DND-41 (cell line): ENCODE results near the gene PATL1.
"Not testable (repeated sequence)": the region's sequence is repeated elsewhere in the genome, so short reads cannot be mapped to it uniquely, and the experiment has no call there.

ENCODE experiments used
- ATAC-seq: fragments of 200-7000 bp; cut with Tn5 transposase; 3 replicates; pipeline ENCODE4 v1.9.1; 2021; ENCODE audit warnings: low read depth; ENCODE audit not compliant: insufficient read depth
- DNase-seq: peaks from one replicate; pipeline ENCODE4 v3.0.0-alpha.2; 2020
- H2AFZ ChIP-seq: 2 replicates; pipeline ENCODE4 v1.6.0; 2012; ENCODE audit warnings: low read depth, low read length
- H3K27ac ChIP-seq: 2 replicates; pipeline ENCODE4 v1.5.1; 2012; ENCODE audit warnings: low read length, inconsistent platforms
- H3K27me3 ChIP-seq: fragments of 200-600 bp; sonication (generic); 2 replicates; pipeline ENCODE4 v1.6.0; 2012; ENCODE audit warnings: low read length, mild to moderate bottlenecking, inconsistent platforms; ENCODE audit not compliant: insufficient read depth, poor library complexity
- H3K36me3 ChIP-seq: 2 replicates; pipeline ENCODE4 v1.5.1; 2012; ENCODE audit warnings: low read length, inconsistent platforms; ENCODE audit not compliant: insufficient read depth
- H3K4me1 ChIP-seq: 2 replicates; pipeline ENCODE4 v1.5.1; 2012; ENCODE audit warnings: mild to moderate bottlenecking, low read length; ENCODE audit not compliant: insufficient read depth
- H3K4me2 ChIP-seq: 2 replicates; pipeline ENCODE4 v1.6.0; 2012; ENCODE audit warnings: mild to moderate bottlenecking, moderate library complexity, low read length, inconsistent platforms; ENCODE audit not compliant: insufficient read depth
- H3K4me3 ChIP-seq, 2 experiments: fragments of 200-600 bp in 1 of 2; shearing (Covaris generic) in 1 of 2; 2 replicates each; pipeline ENCODE4 v1.5.1; 2012 to 2016; ENCODE audit warnings: inconsistent platforms in 2 of 2, low read length in 2 of 2, mild to moderate bottlenecking in 2 of 2, low read depth in 1 of 2, moderate library complexity in 1 of 2
- H3K79me2 ChIP-seq: 2 replicates; pipeline ENCODE4 v1.6.0; 2012; ENCODE audit warnings: low read length, inconsistent platforms; ENCODE audit not compliant: insufficient read depth
- H3K9ac ChIP-seq: 2 replicates; pipeline ENCODE4 v1.6.0; 2012; ENCODE audit warnings: low read depth, mild to moderate bottlenecking, inconsistent platforms, low read length, moderate library complexity
- H3K9me3 ChIP-seq: 2 replicates; pipeline ENCODE4 v1.5.1; 2012; ENCODE audit warnings: low read length, moderate library complexity, mild to moderate bottlenecking, inconsistent platforms; ENCODE audit not compliant: insufficient read depth, severe bottlenecking
- H4K20me1 ChIP-seq: 2 replicates; pipeline ENCODE4 v1.6.0; 2012; ENCODE audit warnings: low read length; ENCODE audit not compliant: insufficient read depth
- EZH2 ChIP-seq: IDR thresholded peaks from 3 replicates; pipeline ENCODE4 v1.6.1; 2012; ENCODE audit warnings: borderline replicate concordance, low read depth, mild to moderate bottlenecking, moderate library complexity, low read length, inconsistent platforms; ENCODE audit not compliant: severe bottlenecking
- TF ChIP-seq, protein P1 (sequence below): IDR thresholded peaks from 2 replicates; pipeline ENCODE4 v1.5.1; 2012; ENCODE audit warnings: borderline replicate concordance, low read length, moderate library complexity, mild to moderate bottlenecking; ENCODE audit not compliant: poor library complexity, severe bottlenecking; ENCODE audit errors: extremely low read depth

Gene PATL1

DNA sequence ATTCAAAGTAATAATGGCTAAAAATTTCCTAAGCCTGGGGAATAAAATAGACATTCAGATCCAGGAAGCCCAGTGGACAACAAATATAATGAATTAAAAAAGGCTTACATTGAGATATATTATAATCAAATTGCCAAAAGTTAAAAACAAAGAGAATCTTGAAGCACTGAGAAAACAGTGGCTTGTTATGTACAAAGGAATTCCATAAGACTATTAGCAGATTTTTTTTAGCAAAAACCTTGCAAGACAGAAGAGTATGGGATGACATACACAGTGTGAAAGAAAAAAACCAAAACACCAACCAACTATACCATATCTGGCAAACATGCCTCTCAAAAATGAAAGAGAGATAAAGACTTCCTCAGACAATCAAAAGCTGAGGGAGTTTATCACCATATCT lies 24.1 kb upstream of the PATL1 start:
- no peak for ATAC-seq
- H4K20me1 ChIP-seq: no peaks in the 10 kb centered on the region
- H3K4me3 ChIP-seq: no peak overlapping the region
- H3K4me1 ChIP-seq: no peaks in the 10 kb centered on the region
- no peaks in the 10 kb centered on the region for H3K79me2 ChIP-seq
- H3K27me3 ChIP-seq: no peaks in the 10 kb centered on the region
- no peak overlapping the region for H2AFZ ChIP-seq
- H3K27ac ChIP-seq: no peak overlapping the region
- TF ChIP-seq, protein P1, sequence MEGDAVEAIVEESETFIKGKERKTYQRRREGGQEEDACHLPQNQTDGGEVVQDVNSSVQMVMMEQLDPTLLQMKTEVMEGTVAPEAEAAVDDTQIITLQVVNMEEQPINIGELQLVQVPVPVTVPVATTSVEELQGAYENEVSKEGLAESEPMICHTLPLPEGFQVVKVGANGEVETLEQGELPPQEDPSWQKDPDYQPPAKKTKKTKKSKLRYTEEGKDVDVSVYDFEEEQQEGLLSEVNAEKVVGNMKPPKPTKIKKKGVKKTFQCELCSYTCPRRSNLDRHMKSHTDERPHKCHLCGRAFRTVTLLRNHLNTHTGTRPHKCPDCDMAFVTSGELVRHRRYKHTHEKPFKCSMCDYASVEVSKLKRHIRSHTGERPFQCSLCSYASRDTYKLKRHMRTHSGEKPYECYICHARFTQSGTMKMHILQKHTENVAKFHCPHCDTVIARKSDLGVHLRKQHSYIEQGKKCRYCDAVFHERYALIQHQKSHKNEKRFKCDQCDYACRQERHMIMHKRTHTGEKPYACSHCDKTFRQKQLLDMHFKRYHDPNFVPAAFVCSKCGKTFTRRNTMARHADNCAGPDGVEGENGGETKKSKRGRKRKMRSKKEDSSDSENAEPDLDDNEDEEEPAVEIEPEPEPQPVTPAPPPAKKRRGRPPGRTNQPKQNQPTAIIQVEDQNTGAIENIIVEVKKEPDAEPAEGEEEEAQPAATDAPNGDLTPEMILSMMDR: no peak
- no peak for TF ChIP-seq EZH2
- no peaks in the 10 kb centered on the region for H3K36me3 ChIP-seq
- H3K4me2 ChIP-seq: no peak overlapping the region
- peaks cover 5% of the 10 kb centered on the region for H3K9me3 ChIP-seq
- no peak overlapping the region for H3K9ac ChIP-seq
- DNase-seq: no peak

DNA sequence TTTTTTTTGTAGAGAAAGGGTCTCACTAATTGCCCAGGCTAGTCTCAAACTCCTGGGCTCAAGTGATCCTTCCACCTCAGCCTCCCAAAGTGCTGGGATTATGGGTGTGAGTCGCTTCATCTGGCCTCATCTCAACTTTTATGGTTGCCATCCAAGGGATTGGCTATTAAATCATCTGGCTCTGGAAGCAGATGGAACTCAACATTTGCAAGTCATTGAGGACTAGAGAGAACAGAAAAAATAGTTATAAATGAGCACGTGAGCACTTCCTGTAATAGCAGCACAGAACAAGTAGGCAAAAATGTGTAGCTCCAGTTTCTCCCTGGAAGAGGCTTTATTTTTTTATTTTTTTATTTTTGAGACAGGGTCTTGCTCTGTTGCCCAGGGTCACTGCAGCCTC lies 22.3 kb upstream of the PATL1 start:
- Histone ChIP-seq H4K20me1 (no peaks in the 10 kb centered on the region), H3K9me3 (peaks cover 5% of the 10 kb centered on the region), H3K4me2 (no peak overlapping the region), H3K36me3 (no peaks in the 10 kb centered on the region), H3K9ac (no peak overlapping the region), H3K27me3 (no peaks in the 10 kb centered on the region), H3K4me1 (no peaks in the 10 kb centered on the region), H2AFZ (no peak overlapping the region), H3K27ac (no peak overlapping the region), H3K4me3 (no peak overlapping the region), H3K79me2 (no peaks in the 10 kb centered on the region)
- TF ChIP-seq, protein P1: no peak
- TF ChIP-seq EZH2: no peak
- ATAC-seq (no peak), DNase-seq (no peak)

DNA sequence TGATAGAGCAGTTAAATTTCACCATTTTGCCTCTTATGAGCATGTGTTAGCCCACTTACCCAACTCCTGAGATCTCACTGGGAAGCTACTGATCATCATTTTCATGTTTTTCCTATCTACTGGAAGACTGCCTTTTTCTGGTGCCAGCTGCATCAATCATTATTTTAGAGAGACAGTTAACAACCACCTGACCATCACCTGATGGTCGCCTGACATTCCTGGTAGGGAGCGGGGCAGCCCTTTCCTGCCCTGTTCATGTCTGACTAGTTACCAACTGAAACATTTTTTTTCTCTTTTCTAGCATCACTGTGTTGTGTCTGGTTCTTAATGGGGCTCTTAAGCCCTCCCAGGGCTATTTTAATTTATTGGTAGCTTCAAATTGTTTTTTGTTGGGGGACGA lies 20.2 kb upstream of the PATL1 start:
- Histone ChIP-seq H3K9ac (no peak overlapping the region), H3K9me3 (peaks cover 5% of the 10 kb centered on the region), H3K27ac (no peak overlapping the region), H3K4me3 (no peak overlapping the region), H4K20me1 (no peaks in the 10 kb centered on the region), H3K4me2 (no peak overlapping the region), H3K4me1 (no peaks in the 10 kb centered on the region), H3K36me3 (no peaks in the 10 kb centered on the region), H3K27me3 (no peaks in the 10 kb centered on the region), H2AFZ (no peak overlapping the region), H3K79me2 (no peaks in the 10 kb centered on the region)
- ATAC-seq: no peak
- no peak for DNase-seq
- TF ChIP-seq, protein P1: no peak
- TF ChIP-seq EZH2: no peak

DNA sequence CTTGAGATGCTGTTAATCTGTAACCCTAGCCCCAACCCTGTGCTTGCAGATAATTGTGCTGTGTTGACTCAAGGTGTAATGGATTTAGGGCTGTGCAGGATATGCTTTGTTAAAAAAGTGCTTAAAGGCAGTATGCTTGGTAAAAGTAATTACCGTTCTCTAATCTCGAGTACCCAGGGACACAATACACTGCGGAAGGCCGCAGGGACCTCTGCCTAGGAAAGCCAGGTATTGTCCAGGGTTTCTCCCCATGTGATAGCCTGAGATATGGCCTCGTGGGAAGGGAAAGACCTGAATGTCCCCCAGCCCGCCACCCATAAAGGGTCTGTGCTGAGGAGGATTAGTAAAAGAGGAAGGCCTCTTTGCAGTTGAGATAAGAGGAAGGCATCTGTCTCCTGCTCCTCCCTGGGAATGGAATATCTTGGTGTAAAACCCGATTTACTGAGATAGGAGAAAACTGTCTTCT lies 12.5 kb upstream of the PATL1 start:
- H3K4me3 ChIP-seq, H3K27me3 ChIP-seq, H3K4me2 ChIP-seq, ATAC-seq, DNase-seq, H4K20me1 ChIP-seq, H3K27ac ChIP-seq, H2AFZ ChIP-seq, H3K9ac ChIP-seq, H3K36me3 ChIP-seq, H3K9me3 ChIP-seq, H3K4me1 ChIP-seq, H3K79me2 ChIP-seq: not testable (repeated sequence)
